IMR-90 (cell line): ENCODE data around the gene TRAF7. TPM values are rescaled to one million over a fixed set of nuclear protein-coding genes. Genes with fewer than 3 reads are reported as not detected.

Source experiments
- ATAC-seq: fragments of 200-7000 bp; cut with Tn5 transposase; 2 replicates; pipeline ENCODE4 v1.9.1; 2020; ENCODE audit warnings: low read depth, mild to moderate bottlenecking, moderate library complexity
- BruUV-seq: library from RNA; stranded (reverse); fragments of 400-500 nt; replicated peaks from 2 replicates; lab custom pipeline; 2021; lab: Mats Ljungman, UMichigan
- CTCF ChIA-PET: fragments of 300-600 bp; formaldehyde crosslinking; extraction: SDS; loops from one replicate; lab custom pipeline; 2021; ENCODE audit warnings: antibody characterized with exemption; lab: Yijun Ruan, JAX
- POLR2A ChIA-PET: fragments of 300-600 bp; sonication (Branson Sonifier 250); formaldehyde crosslinking; loops from one replicate; lab custom pipeline; 2022; ENCODE audit warnings: antibody characterized with exemption; ENCODE audit not compliant: unreplicated experiment; lab: Charles Lee
- DNase-seq: peaks from one replicate; pipeline ENCODE4 v3.0.0; 2013
- H2AFZ ChIP-seq: replicated peaks from 2 replicates; pipeline ENCODE3; 2013; ENCODE audit warnings: low read length, mild to moderate bottlenecking; ENCODE audit not compliant: poor library complexity
- H2AK5ac ChIP-seq: 2 replicates; pipeline ENCODE4 v1.6.1; 2013; ENCODE audit warnings: low read depth, low read length, inconsistent platforms
- H2AK9ac ChIP-seq: replicated peaks from 2 replicates; pipeline ENCODE3; 2013; ENCODE audit warnings: mild to moderate bottlenecking, low read depth, low read length, moderate library complexity; ENCODE audit not compliant: poor library complexity
- H2BK120ac ChIP-seq: 2 replicates; pipeline ENCODE4 v1.6.1; 2013; ENCODE audit warnings: low read depth, low read length, inconsistent platforms
- H2BK15ac ChIP-seq: 3 replicates; pipeline ENCODE4 v1.6.1; 2013; ENCODE audit warnings: low read depth, low read length, inconsistent platforms
- H2BK20ac ChIP-seq: 2 replicates; pipeline ENCODE4 v1.6.1; 2013; ENCODE audit warnings: low read depth, mild to moderate bottlenecking, inconsistent platforms, low read length, moderate library complexity
- H2BK5ac ChIP-seq: 2 replicates; pipeline ENCODE4 v1.6.1; 2013; ENCODE audit warnings: mild to moderate bottlenecking, low read depth, low read length, inconsistent platforms; ENCODE audit not compliant: poor library complexity, severe bottlenecking
- H3K14ac ChIP-seq: replicated peaks from 2 replicates; pipeline ENCODE4 v1.6.1; 2013; ENCODE audit warnings: low read depth, low read length, inconsistent platforms
- H3K18ac ChIP-seq: 2 replicates; pipeline ENCODE4 v1.6.1; 2013; ENCODE audit warnings: low read depth, low read length, control low read depth
- H3K23ac ChIP-seq: 2 replicates; pipeline ENCODE4 v1.6.1; 2013; ENCODE audit warnings: low read depth, low read length, inconsistent platforms
- H3K27ac ChIP-seq: 2 replicates; pipeline ENCODE4 v1.5.1; 2013; ENCODE audit warnings: mild to moderate bottlenecking, control low read depth, low read length; ENCODE audit not compliant: insufficient read depth
- H3K27me3 ChIP-seq: 2 replicates; pipeline ENCODE4 v1.6.1; 2013; ENCODE audit warnings: low read length; ENCODE audit not compliant: control insufficient read depth, insufficient read depth
- H3K36me3 ChIP-seq: 2 replicates; pipeline ENCODE4 v1.6.1; 2013; ENCODE audit warnings: low read length, mixed read lengths; ENCODE audit not compliant: control insufficient read depth, insufficient read depth
- H3K4ac ChIP-seq: 2 replicates; pipeline ENCODE4 v1.6.1; 2013; ENCODE audit warnings: low read depth, low read length, inconsistent platforms
- H3K4me1 ChIP-seq: 2 replicates; pipeline ENCODE4 v1.6.1; 2013; ENCODE audit warnings: low read length, mixed read lengths; ENCODE audit not compliant: control insufficient read depth, insufficient read depth
- H3K4me2 ChIP-seq: 2 replicates; pipeline ENCODE4 v1.6.1; 2013; ENCODE audit warnings: low read depth, mild to moderate bottlenecking, control low read depth, low read length, moderate library complexity
- H3K4me3 ChIP-seq: 2 replicates; pipeline ENCODE4 v1.5.1; 2013; ENCODE audit warnings: low read depth, mild to moderate bottlenecking, control low read depth, low read length, moderate library complexity; ENCODE audit not compliant: insufficient read depth
- H3K56ac ChIP-seq: 2 replicates; pipeline ENCODE4 v1.6.1; 2013; ENCODE audit warnings: low read length, inconsistent platforms; ENCODE audit not compliant: insufficient read depth; ENCODE audit errors: extremely low read depth
- H3K79me1 ChIP-seq, 2 experiments: 2 replicates each; pipeline ENCODE4 v1.6.1; 2013; ENCODE audit warnings: low read length in 2 of 2, inconsistent platforms in 1 of 2, low read depth in 1 of 2
- H3K9ac ChIP-seq: 2 replicates; pipeline ENCODE4 v1.6.1; 2013; ENCODE audit warnings: low read depth, low read length, control low read depth
- H3K9me1 ChIP-seq: 2 replicates; pipeline ENCODE4 v1.6.1; 2013; ENCODE audit warnings: low read length, inconsistent platforms; ENCODE audit not compliant: insufficient read depth
- H3K9me3 ChIP-seq: 2 replicates; pipeline ENCODE4 v1.6.1; 2013; ENCODE audit warnings: low read length; ENCODE audit not compliant: control insufficient read depth, insufficient read depth
- H4K20me1 ChIP-seq: 2 replicates; pipeline ENCODE4 v1.6.1; 2013; ENCODE audit warnings: low read length, inconsistent platforms; ENCODE audit not compliant: insufficient read depth
- H4K5ac ChIP-seq: 2 replicates; pipeline ENCODE4 v1.6.1; 2013; ENCODE audit warnings: mild to moderate bottlenecking, low read depth, low read length, control low read depth
- H4K8ac ChIP-seq, 2 experiments: 2 replicates each; pipeline ENCODE4 v1.6.1; 2013; ENCODE audit warnings: low read depth in 2 of 2, low read length in 2 of 2, control low read depth in 1 of 2, inconsistent platforms in 1 of 2
- H4K91ac ChIP-seq: 2 replicates; pipeline ENCODE4 v1.6.1; 2013; ENCODE audit warnings: low read depth, low read length, inconsistent platforms; ENCODE audit not compliant: insufficient read depth
- BHLHE40 ChIP-seq: fragments of 150-350 bp; IDR thresholded peaks from 2 replicates; pipeline ENCODE4 v1.6.1; 2016; ENCODE audit warnings: mild to moderate bottlenecking, low read depth, low read length
- CEBPB ChIP-seq: IDR thresholded peaks from 2 replicates; pipeline ENCODE4 v1.6.1; 2012; ENCODE audit warnings: low read depth, low read length, improper control_type of control experiment
- CHD1 ChIP-seq: IDR thresholded peaks from 2 replicates; pipeline ENCODE4 v1.6.1; 2012; ENCODE audit warnings: low read depth, low read length, improper control_type of control experiment
- FOS ChIP-seq: fragments of 150-350 bp; IDR thresholded peaks from 2 replicates; pipeline ENCODE4 v1.6.1; 2016; ENCODE audit warnings: low read depth, low read length
- MAFK ChIP-seq: IDR thresholded peaks from 2 replicates; pipeline ENCODE4 v1.6.1; 2012; ENCODE audit warnings: low read depth, low read length, improper control_type of control experiment
- MAZ ChIP-seq: IDR thresholded peaks from 2 replicates; pipeline ENCODE4 v1.6.1; 2012; ENCODE audit warnings: low read depth, mild to moderate bottlenecking, low read length, improper control_type of control experiment, moderate library complexity, borderline replicate concordance
- MXI1 ChIP-seq: IDR thresholded peaks from 2 replicates; pipeline ENCODE4 v1.6.1; 2012; ENCODE audit warnings: low read depth, mild to moderate bottlenecking, low read length, moderate library complexity, borderline replicate concordance
- NFE2L2 ChIP-seq: fragments of 150-350 bp; IDR thresholded peaks from 2 replicates; pipeline ENCODE4 v1.6.1; 2016; ENCODE audit warnings: low read depth, mild to moderate bottlenecking, low read length
- POLR2A ChIP-seq: IDR thresholded peaks from 2 replicates; pipeline ENCODE4 v1.6.1; 2012; ENCODE audit warnings: mild to moderate bottlenecking, low read depth, low read length
- RAD21 ChIP-seq: IDR thresholded peaks from 2 replicates; pipeline ENCODE4 v1.6.1; 2012; ENCODE audit warnings: low read length, improper control_type of control experiment
- RCOR1 ChIP-seq: IDR thresholded peaks from 2 replicates; pipeline ENCODE4 v1.6.1; 2012; ENCODE audit warnings: mild to moderate bottlenecking, low read length, improper control_type of control experiment; ENCODE audit not compliant: insufficient replicate concordance
- RFX5 ChIP-seq: IDR thresholded peaks from 2 replicates; pipeline ENCODE4 v1.8.0; 2012; ENCODE audit warnings: low read depth, mild to moderate bottlenecking, low read length, moderate library complexity
- SMC3 ChIP-seq: fragments of 150-350 bp; IDR thresholded peaks from 2 replicates; pipeline ENCODE4 v1.6.1; 2016; ENCODE audit warnings: low read depth, mild to moderate bottlenecking, antibody characterized with exemption, low read length, moderate library complexity
- WGBS, 2 experiments: methylation state at CpG; one replicate each; pipeline versions ENCODE4 v1.1.5 to v1.1.7; 2013; ENCODE audit warnings: missing lambda C conversion rate in 2 of 2; ENCODE audit not compliant: insufficient read length in 1 of 2; ENCODE audit errors: extremely low coverage in 2 of 2; 5-methylcytosine and 5-hydroxymethylcytosine counted together
- dilution Hi-C: fragments of 300-500 bp; cut with HindIII; formaldehyde crosslinking; loops from one replicate; pipeline ENCODE4 v1.14.3; 2018; ENCODE audit warnings: low sequenced_read_pairs; ENCODE audit not compliant: unreplicated experiment
- in situ Hi-C: fragments of 300-500 bp; cut with MboI; formaldehyde crosslinking; loops from 3 replicates; pipeline ENCODE4 v1.14.3; 2019; ENCODE audit warnings: low sequenced_read_pairs, inconsistent platforms, mixed read lengths
- intact Hi-C: fragments of 100-400 bp; cut with micrococcal nuclease; formaldehyde crosslinking; loops from 2 replicates; pipeline ENCODE4 v1.10.0; 2022
- polyA plus RNA-seq, 3 experiments: library from polyadenylated mRNA; depleted of rRNA; stranded (reverse); fragments of >200 nt; gene quantifications; 2 replicates each; pipeline ENCODE4 v1.2.3, GENCODE V29; 2012; ENCODE audit warnings: low replicate concordance in 1 of 3
- total RNA-seq: library from RNA; depleted of rRNA; stranded (reverse); fragments of >200 nt; gene quantifications from 2 replicates; pipeline ENCODE4 v1.2.3, GENCODE V29; 2012
- TF ChIP-seq, protein P1 (sequence below): fragments of 150-350 bp; IDR thresholded peaks from 2 replicates; pipeline ENCODE4 v1.6.1; 2017; ENCODE audit warnings: mild to moderate bottlenecking, antibody characterized with exemption, low read length, low read depth
- TF ChIP-seq, protein P2 (sequence below): conservative IDR thresholded peaks from 2 replicates; pipeline ENCODE4 v1.5.1; 2012; ENCODE audit warnings: mild to moderate bottlenecking, low read depth, low read length, improper control_type of control experiment
- TF ChIP-seq, protein P3 (sequence below): fragments of 150-350 bp; IDR thresholded peaks from 2 replicates; pipeline ENCODE4 v1.6.1; 2016; ENCODE audit warnings: low read depth, mild to moderate bottlenecking, low read length, moderate library complexity, borderline replicate concordance

The TRAF7 gene
- total and polyA plus RNA-seq, 2 of the 4 experiments (the other 2 are of a cell fraction): 29.6 to 52.6 TPM

DNA sequence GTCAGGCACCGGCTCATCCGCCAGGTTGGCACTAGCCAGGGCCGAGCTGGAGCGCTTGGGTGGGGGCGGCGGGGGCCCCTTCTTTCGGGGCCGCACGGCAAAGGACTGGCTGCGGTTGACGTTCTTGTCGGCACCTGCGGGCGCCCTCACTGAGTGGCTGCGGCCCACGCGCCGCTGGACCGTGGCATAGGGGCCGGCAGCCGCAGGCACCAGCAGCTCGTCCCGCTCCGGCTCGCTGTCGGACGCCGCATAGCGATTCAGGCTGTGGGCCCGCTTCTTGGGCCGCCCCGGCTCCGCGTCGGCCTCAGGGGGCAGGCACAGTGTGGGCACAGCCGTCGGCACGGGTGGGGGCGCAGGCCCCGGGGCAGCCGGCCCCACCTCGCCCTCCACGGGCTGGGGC lies 24.9 kb downstream of the TRAF7 start:
- WGBS, 2 experiments: 99% methylated on average over 23 of the region's 43 CpGs; no CpG with 5 or more reads in 1 of the 2 experiments
- Histone ChIP-seq H3K18ac (no peak overlapping the region), H2BK5ac (no peak overlapping the region), H4K8ac (no peak overlapping the region), H2AFZ (no peak overlapping the region), H4K20me1 (peaks cover 7% of the 10 kb centered on the region; the same call in 1 of the 2 replicates), H3K9ac (no peak overlapping the region), H3K4ac (no peak overlapping the region), H3K4me1 (no peaks in the 10 kb centered on the region), H3K79me1 (no peaks in the 10 kb centered on the region), H2BK120ac (no peak overlapping the region), H3K4me2 (no peak overlapping the region), H2AK5ac (no peak overlapping the region), H3K36me3 (peaks cover 22% of the 10 kb centered on the region), H2BK15ac (no peak overlapping the region), H3K14ac (no peak overlapping the region), H4K91ac (no peak overlapping the region), H2BK20ac (no peak overlapping the region), H2AK9ac (no peak overlapping the region), H3K27ac (no peak overlapping the region), H3K56ac (no peak overlapping the region), H3K27me3 (no peaks in the 10 kb centered on the region; the same call in 1 of the 2 replicates), H4K5ac (no peak overlapping the region), H3K23ac (no peak overlapping the region), H3K9me3 (no peaks in the 10 kb centered on the region), H3K9me1 (peaks cover 3% of the 10 kb centered on the region; the same call in 1 of the 2 replicates), H3K4me3 (no peak overlapping the region)
- TF ChIP-seq MAFK (no peak), CHD1 (no peak), BHLHE40 (no peak), RFX5 (no peak), FOS (no peak), RAD21 (no peak), SMC3 (no peak), NFE2L2 (no peak), RCOR1 (no peak), CEBPB (no peak), MXI1 (no peak), POLR2A (no peak), MAZ (no peak)
- TF ChIP-seq, protein P1, sequence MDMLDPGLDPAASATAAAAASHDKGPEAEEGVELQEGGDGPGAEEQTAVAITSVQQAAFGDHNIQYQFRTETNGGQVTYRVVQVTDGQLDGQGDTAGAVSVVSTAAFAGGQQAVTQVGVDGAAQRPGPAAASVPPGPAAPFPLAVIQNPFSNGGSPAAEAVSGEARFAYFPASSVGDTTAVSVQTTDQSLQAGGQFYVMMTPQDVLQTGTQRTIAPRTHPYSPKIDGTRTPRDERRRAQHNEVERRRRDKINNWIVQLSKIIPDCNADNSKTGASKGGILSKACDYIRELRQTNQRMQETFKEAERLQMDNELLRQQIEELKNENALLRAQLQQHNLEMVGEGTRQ: no peak
- TF ChIP-seq, protein P2, sequence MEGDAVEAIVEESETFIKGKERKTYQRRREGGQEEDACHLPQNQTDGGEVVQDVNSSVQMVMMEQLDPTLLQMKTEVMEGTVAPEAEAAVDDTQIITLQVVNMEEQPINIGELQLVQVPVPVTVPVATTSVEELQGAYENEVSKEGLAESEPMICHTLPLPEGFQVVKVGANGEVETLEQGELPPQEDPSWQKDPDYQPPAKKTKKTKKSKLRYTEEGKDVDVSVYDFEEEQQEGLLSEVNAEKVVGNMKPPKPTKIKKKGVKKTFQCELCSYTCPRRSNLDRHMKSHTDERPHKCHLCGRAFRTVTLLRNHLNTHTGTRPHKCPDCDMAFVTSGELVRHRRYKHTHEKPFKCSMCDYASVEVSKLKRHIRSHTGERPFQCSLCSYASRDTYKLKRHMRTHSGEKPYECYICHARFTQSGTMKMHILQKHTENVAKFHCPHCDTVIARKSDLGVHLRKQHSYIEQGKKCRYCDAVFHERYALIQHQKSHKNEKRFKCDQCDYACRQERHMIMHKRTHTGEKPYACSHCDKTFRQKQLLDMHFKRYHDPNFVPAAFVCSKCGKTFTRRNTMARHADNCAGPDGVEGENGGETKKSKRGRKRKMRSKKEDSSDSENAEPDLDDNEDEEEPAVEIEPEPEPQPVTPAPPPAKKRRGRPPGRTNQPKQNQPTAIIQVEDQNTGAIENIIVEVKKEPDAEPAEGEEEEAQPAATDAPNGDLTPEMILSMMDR: no peak
- TF ChIP-seq, protein P3, sequence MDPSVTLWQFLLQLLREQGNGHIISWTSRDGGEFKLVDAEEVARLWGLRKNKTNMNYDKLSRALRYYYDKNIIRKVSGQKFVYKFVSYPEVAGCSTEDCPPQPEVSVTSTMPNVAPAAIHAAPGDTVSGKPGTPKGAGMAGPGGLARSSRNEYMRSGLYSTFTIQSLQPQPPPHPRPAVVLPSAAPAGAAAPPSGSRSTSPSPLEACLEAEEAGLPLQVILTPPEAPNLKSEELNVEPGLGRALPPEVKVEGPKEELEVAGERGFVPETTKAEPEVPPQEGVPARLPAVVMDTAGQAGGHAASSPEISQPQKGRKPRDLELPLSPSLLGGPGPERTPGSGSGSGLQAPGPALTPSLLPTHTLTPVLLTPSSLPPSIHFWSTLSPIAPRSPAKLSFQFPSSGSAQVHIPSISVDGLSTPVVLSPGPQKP: no peak
- dilution Hi-C loops (no loop called here), intact Hi-C loops (no loop called here), in situ Hi-C loops (no loop called here)
- DNase-seq (no peak), ATAC-seq (no peak)
- POLR2A ChIA-PET: no interaction called here
- CTCF ChIA-PET: no interaction called here
- no TSS peak for BruUV-seq
